HepG2 (cell line): ENCODE data around the gene HSD17B2. TPM values are rescaled to one million over a fixed set of nuclear protein-coding genes. Genes with fewer than 3 reads are reported as not detected.
A peak's percentile ranks its signal among the peaks of the same experiment; 100 is the strongest.

Experiments used
- FOSL1 ChIP-seq: sonication (generic); formaldehyde crosslinking; IDR thresholded peaks from 2 replicates; pipeline ENCODE4 v1.9.0; 2021; ENCODE audit warnings: missing genetic modification reagents, borderline replicate concordance
- HIVEP1 ChIP-seq: sonication (generic); formaldehyde crosslinking; IDR thresholded peaks from 2 replicates; pipeline ENCODE4 v1.4.0; 2020; ENCODE audit warnings: mild to moderate bottlenecking, missing genetic modification reagents
- NFAT5 ChIP-seq: sonication (generic); formaldehyde crosslinking; IDR thresholded peaks from 2 replicates; pipeline ENCODE4 v1.4.0; 2020; ENCODE audit warnings: missing genetic modification reagents
- POLR2G ChIP-seq: fragments of 200-400 bp; formaldehyde crosslinking; IDR thresholded peaks from 2 replicates; pipeline ENCODE4 v1.6.1; 2018; ENCODE audit warnings: mild to moderate bottlenecking, low read depth, low read length, moderate library complexity
- TAF15 ChIP-seq: fragments of 200-400 bp; formaldehyde crosslinking; IDR thresholded peaks from one replicate; pipeline ENCODE4 v1.6.1; 2018; ENCODE audit warnings: mild to moderate bottlenecking, low read depth, low read length; ENCODE audit not compliant: poor library complexity, severe bottlenecking
- THAP11 ChIP-seq: IDR thresholded peaks from 2 replicates; pipeline ENCODE4 v1.6.1; 2016; ENCODE audit warnings: missing biosample characterization, missing genetic modification reagents
- ZBTB1 ChIP-seq: sonication (generic); formaldehyde crosslinking; IDR thresholded peaks from 2 replicates; pipeline ENCODE4 v1.4.0; 2020; ENCODE audit warnings: missing genetic modification reagents, borderline replicate concordance
- ZNF234 ChIP-seq: sonication (generic); formaldehyde crosslinking; conservative IDR thresholded peaks from 2 replicates; pipeline ENCODE4 v1.5.1; 2020; ENCODE audit warnings: mild to moderate bottlenecking, missing genetic modification reagents
- ZNF430 ChIP-seq: sonication (generic); formaldehyde crosslinking; IDR thresholded peaks from 2 replicates; pipeline ENCODE4 v1.9.0; 2021; ENCODE audit warnings: mild to moderate bottlenecking, missing genetic modification reagents
- ZNF460 ChIP-seq: sonication (generic); formaldehyde crosslinking; IDR thresholded peaks from 2 replicates; pipeline ENCODE4 v1.5.1; 2020; ENCODE audit warnings: missing genetic modification reagents, mild to moderate bottlenecking, borderline replicate concordance
- ZNF879 ChIP-seq: sonication (generic); formaldehyde crosslinking; IDR thresholded peaks from 2 replicates; pipeline ENCODE4 v1.8.1; 2023; ENCODE audit warnings: missing genetic modification reagents
- ZXDC ChIP-seq: sonication (generic); formaldehyde crosslinking; IDR thresholded peaks from 2 replicates; pipeline ENCODE4 v1.5.0; 2020; ENCODE audit warnings: mild to moderate bottlenecking, missing genetic modification reagents
- polyA plus RNA-seq, 8 experiments: library from polyadenylated mRNA; depleted of rRNA in 3 of 8; stranded (reverse) in 7 of 8; unstranded in 1 of 8; fragments of >200 nt; fragmentation: Illumina TruSeq in 4 of 8; extraction: Trizol in 4 of 8; gene quantifications; 2 replicates each; pipeline versions ENCODE4 v1.2.1 to v1.2.3, GENCODE V29; 2011 to 2016; ENCODE audit warnings: low read depth in 4 of 8, missing spikeins in 1 of 8, mixed read lengths in 1 of 8; ENCODE audit not compliant: insufficient read depth in 1 of 8
- total RNA-seq, 5 experiments: library from RNA; depleted of rRNA; stranded (reverse); fragments of >200 nt; fragmentation: Illumina TruSeq; extraction: Trizol; gene quantifications; 2 replicates each; pipeline ENCODE4 v1.2.3, GENCODE V29; 2016; ENCODE audit warnings: low read depth in 1 of 5
- TF ChIP-seq, protein P1 (sequence below), 2 experiments: sonication (generic) in 1 of 2; formaldehyde crosslinking in 1 of 2; IDR thresholded peaks; 2 replicates each; pipeline versions ENCODE4 v1.4.0 to v1.6.1; 2018 to 2020; ENCODE audit warnings: missing genetic modification reagents in 2 of 2, borderline replicate concordance in 1 of 2, low read depth in 1 of 2, mild to moderate bottlenecking in 1 of 2, missing biosample characterization in 1 of 2
- TF ChIP-seq, protein P2 (sequence below): sonication (generic); formaldehyde crosslinking; IDR thresholded peaks from 2 replicates; pipeline ENCODE4 v1.5.1; 2020; ENCODE audit warnings: mild to moderate bottlenecking, missing genetic modification reagents, borderline replicate concordance

The HSD17B2 gene
- total and polyA plus RNA-seq, 2 of the 13 experiments (the other 11 are each of a cell fraction or from before 2014, with no cell fraction given) = 26.3 to 69.3 TPM

GRCh38 chr16:82044585-82044911 is 9.5 kb downstream of the HSD17B2 start (continued):
- TF ChIP-seq FOSL1 (CRISPR knock-in tag) = no peak
- TF ChIP-seq POLR2G = 0 out of 2 replicates have a peak, but pooled peaks have one; percentile 40
- no peak for TF ChIP-seq ZNF430
- TF ChIP-seq ZBTB1 = no peak
- no peak for TF ChIP-seq ZXDC (CRISPR knock-in tag)
- TF ChIP-seq, protein P1, sequence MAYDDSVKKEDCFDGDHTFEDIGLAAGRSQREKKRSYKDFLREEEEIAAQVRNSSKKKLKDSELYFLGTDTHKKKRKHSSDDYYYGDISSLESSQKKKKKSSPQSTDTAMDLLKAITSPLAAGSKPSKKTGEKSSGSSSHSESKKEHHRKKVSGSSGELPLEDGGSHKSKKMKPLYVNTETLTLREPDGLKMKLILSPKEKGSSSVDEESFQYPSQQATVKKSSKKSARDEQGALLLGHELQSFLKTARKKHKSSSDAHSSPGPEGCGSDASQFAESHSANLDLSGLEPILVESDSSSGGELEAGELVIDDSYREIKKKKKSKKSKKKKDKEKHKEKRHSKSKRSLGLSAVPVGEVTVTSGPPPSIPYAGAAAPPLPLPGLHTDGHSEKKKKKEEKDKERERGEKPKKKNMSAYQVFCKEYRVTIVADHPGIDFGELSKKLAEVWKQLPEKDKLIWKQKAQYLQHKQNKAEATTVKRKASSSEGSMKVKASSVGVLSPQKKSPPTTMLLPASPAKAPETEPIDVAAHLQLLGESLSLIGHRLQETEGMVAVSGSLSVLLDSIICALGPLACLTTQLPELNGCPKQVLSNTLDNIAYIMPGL (CRISPR knock-in tag; IDR thresholded peaks at IDR 0.05; ENCODE audit: borderline replicate concordance in 1 of 2, low read depth in 1 of 2) = no peak
- no peak for TF ChIP-seq TAF15
- peak; percentile 76 for TF ChIP-seq THAP11
- no peak for TF ChIP-seq NFAT5 (CRISPR knock-in tag)
- no peak for TF ChIP-seq ZNF879 (CRISPR knock-in tag)
- TF ChIP-seq ZNF460 = no peak
- no peak for TF ChIP-seq ZNF234 (CRISPR knock-in tag)
- TF ChIP-seq, protein P2, sequence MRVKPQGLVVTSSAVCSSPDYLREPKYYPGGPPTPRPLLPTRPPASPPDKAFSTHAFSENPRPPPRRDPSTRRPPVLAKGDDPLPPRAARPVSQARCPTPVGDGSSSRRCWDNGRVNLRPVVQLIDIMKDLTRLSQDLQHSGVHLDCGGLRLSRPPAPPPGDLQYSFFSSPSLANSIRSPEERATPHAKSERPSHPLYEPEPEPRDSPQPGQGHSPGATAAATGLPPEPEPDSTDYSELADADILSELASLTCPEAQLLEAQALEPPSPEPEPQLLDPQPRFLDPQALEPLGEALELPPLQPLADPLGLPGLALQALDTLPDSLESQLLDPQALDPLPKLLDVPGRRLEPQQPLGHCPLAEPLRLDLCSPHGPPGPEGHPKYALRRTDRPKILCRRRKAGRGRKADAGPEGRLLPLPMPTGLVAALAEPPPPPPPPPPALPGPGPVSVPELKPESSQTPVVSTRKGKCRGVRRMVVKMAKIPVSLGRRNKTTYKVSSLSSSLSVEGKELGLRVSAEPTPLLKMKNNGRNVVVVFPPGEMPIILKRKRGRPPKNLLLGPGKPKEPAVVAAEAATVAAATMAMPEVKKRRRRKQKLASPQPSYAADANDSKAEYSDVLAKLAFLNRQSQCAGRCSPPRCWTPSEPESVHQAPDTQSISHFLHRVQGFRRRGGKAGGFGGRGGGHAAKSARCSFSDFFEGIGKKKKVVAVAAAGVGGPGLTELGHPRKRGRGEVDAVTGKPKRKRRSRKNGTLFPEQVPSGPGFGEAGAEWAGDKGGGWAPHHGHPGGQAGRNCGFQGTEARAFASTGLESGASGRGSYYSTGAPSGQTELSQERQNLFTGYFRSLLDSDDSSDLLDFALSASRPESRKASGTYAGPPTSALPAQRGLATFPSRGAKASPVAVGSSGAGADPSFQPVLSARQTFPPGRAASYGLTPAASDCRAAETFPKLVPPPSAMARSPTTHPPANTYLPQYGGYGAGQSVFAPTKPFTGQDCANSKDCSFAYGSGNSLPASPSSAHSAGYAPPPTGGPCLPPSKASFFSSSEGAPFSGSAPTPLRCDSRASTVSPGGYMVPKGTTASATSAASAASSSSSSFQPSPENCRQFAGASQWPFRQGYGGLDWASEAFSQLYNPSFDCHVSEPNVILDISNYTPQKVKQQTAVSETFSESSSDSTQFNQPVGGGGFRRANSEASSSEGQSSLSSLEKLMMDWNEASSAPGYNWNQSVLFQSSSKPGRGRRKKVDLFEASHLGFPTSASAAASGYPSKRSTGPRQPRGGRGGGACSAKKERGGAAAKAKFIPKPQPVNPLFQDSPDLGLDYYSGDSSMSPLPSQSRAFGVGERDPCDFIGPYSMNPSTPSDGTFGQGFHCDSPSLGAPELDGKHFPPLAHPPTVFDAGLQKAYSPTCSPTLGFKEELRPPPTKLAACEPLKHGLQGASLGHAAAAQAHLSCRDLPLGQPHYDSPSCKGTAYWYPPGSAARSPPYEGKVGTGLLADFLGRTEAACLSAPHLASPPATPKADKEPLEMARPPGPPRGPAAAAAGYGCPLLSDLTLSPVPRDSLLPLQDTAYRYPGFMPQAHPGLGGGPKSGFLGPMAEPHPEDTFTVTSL (CRISPR knock-in tag) = no peak
- TF ChIP-seq HIVEP1 = no peak
